GM21526 (cell line): Measurements from ENCODE around the gene JUN.

ENCODE experiments used
- ATAC-seq: cut with Tn5 transposase; IDR thresholded peaks from one replicate; pipeline ENCODE4 v1.9.1; 2021; ENCODE audit warnings: moderate library complexity; ENCODE audit not compliant: unreplicated experiment, low FRiP score

Gene JUN

GRCh38 chr1:58783993-58784757 lies at the start of gene JUN:
TSS of gene JUN (minus strand) at chr1:58784047. CDS start at chr1:58783070, 977 bp downstream.
- ATAC-seq, result peak; percentile 77

- no peak for ATAC-seq
Measured at GRCh38 chr1:58833166-58833565, 49.3 kb upstream of the JUN start.

GRCh38 chr1:58830291-58830690 lies 46.4 kb upstream of the JUN start:
- ATAC-seq, result no peak

GRCh38 chr1:58829866-58830265 lies 46.0 kb upstream of the JUN start:
- ATAC-seq, result no peak

GRCh38 chr1:58827298-58827697 lies 43.5 kb upstream of the JUN start:
- no peak for ATAC-seq

- no peak for ATAC-seq
Measured at GRCh38 chr1:58824753-58825389, 41.0 kb upstream of the JUN start.

- ATAC-seq, result no peak
Measured at GRCh38 chr1:58823481-58824010, 39.7 kb upstream of the JUN start.

- ATAC-seq, result no peak
Measured at GRCh38 chr1:58821309-58821708, 37.5 kb upstream of the JUN start.

- no peak for ATAC-seq
Measured at GRCh38 chr1:58818976-58819375, 35.1 kb upstream of the JUN start.

- no peak for ATAC-seq
Measured at GRCh38 chr1:58818075-58818474, 34.2 kb upstream of the JUN start.

GRCh38 chr1:58816747-58817221 lies 32.9 kb upstream of the JUN start:
- no peak for ATAC-seq

GRCh38 chr1:58816072-58816746 lies 32.4 kb upstream of the JUN start:
- ATAC-seq, result peak; percentile 87

- peak; percentile 13 for ATAC-seq
Measured at GRCh38 chr1:58815686-58816071, 31.8 kb upstream of the JUN start.

GRCh38 chr1:58815069-58815685 lies 31.3 kb upstream of the JUN start:
- peak; percentile 61 for ATAC-seq

GRCh38 chr1:58814251-58815068 lies 30.6 kb upstream of the JUN start:
- ATAC-seq, result no peak

GRCh38 chr1:58813801-58814200 lies 30.0 kb upstream of the JUN start:
- no peak for ATAC-seq

- ATAC-seq, result no peak
Measured at GRCh38 chr1:58813361-58813760, 29.5 kb upstream of the JUN start.

- ATAC-seq, result no peak
Measured at GRCh38 chr1:58812926-58813325, 29.1 kb upstream of the JUN start.

GRCh38 chr1:58812468-58812867 lies 28.6 kb upstream of the JUN start:
- no peak for ATAC-seq

GRCh38 chr1:58811303-58811702 lies 27.5 kb upstream of the JUN start:
- no peak for ATAC-seq
